SK-N-SH (cell line): ENCODE measurements around the gene DNAH11. TPM values are rescaled to one million over a fixed set of nuclear protein-coding genes. Genes with fewer than 3 reads are reported as not detected.

Experiments used
- CTCF ChIA-PET: fragments of 300-600, 350-600 bp; formaldehyde crosslinking; extraction: SDS; loops from one replicate; lab custom pipeline; 2021; lab: Yijun Ruan, JAX
- POLR2A ChIA-PET: fragments of 350-600 bp; sonication (Branson Sonifier 250); formaldehyde crosslinking; extraction: SDS; loops from one replicate; lab custom pipeline; 2020; ENCODE audit warnings: antibody characterized with exemption, inconsistent platforms; lab: Yijun Ruan, JAX
- DNase-seq: peaks from one replicate; pipeline ENCODE4 v3.0.0; 2012
- H2AFZ ChIP-seq: fragments of 200-600 bp; sonication (generic); 2 replicates; pipeline ENCODE4 v1.8.1; 2016; ENCODE audit warnings: antibody characterized with exemption, mild to moderate bottlenecking, low read depth
- H3F3A ChIP-seq: fragments of 200-600 bp; sonication (generic); replicated peaks from 2 replicates; pipeline ENCODE3; 2016; ENCODE audit warnings: antibody characterized with exemption, mild to moderate bottlenecking; ENCODE audit not compliant: insufficient read depth
- H3K27ac ChIP-seq, 2 experiments: fragments of 200-500 bp in 1 of 2; fragments of 200-600 bp in 1 of 2; sonication (Bioruptor generic) in 1 of 2; sonication (generic), shearing (Covaris generic) in 1 of 2; 2 replicates each; pipeline versions ENCODE4 v1.5.1 to v1.6.1; 2014 to 2016; ENCODE audit warnings: low read depth in 2 of 2, inconsistent platforms in 1 of 2, low read length in 1 of 2, mild to moderate bottlenecking in 1 of 2, mixed read lengths in 1 of 2
- H3K27me3 ChIP-seq: fragments of 200-600 bp; sonication (generic), shearing (Covaris generic); 2 replicates; pipeline ENCODE4 v1.6.1; 2016; ENCODE audit warnings: mixed run types; ENCODE audit not compliant: insufficient read depth
- H3K36me3 ChIP-seq, 2 experiments: fragments of 200-500 bp in 1 of 2; fragments of 200-600 bp in 1 of 2; sonication (Bioruptor generic) in 1 of 2; sonication (generic) in 1 of 2; replicated peaks in 1 of 2; 2 replicates each; pipeline versions ENCODE3 to v1.5.1; 2014 to 2016; ENCODE audit warnings: low read length in 1 of 2, mild to moderate bottlenecking in 1 of 2; ENCODE audit not compliant: insufficient read depth in 2 of 2, control insufficient read depth in 1 of 2
- H3K4me1 ChIP-seq, 2 experiments: fragments of 200-500 bp in 1 of 2; fragments of 200-600 bp in 1 of 2; sonication (Bioruptor generic) in 1 of 2; sonication (generic), shearing (Covaris generic) in 1 of 2; 2 replicates each; pipeline versions ENCODE4 v1.5.1 to v1.6.1; 2014 to 2016; ENCODE audit warnings: low read depth in 1 of 2, low read length in 1 of 2, mixed run types in 1 of 2; ENCODE audit not compliant: insufficient read depth in 2 of 2, control insufficient read depth in 1 of 2
- H3K4me2 ChIP-seq: fragments of 200-600 bp; sonication (generic), shearing (Covaris generic); 2 replicates; pipeline ENCODE4 v1.6.1; 2017; ENCODE audit warnings: mixed run types
- H3K4me3 ChIP-seq, 2 experiments: fragments of 200-500 bp in 1 of 2; fragments of 200-600 bp in 1 of 2; sonication (Bioruptor generic) in 1 of 2; sonication (generic), shearing (Covaris generic) in 1 of 2; 2 replicates each; pipeline versions ENCODE4 v1.5.1 to v1.8.1; 2014 to 2016; ENCODE audit warnings: low read depth in 2 of 2, inconsistent platforms in 1 of 2, low read length in 1 of 2, mild to moderate bottlenecking in 1 of 2, mixed read lengths in 1 of 2, moderate library complexity in 1 of 2
- H3K79me2 ChIP-seq: fragments of 200-600 bp; sonication (generic); 2 replicates; pipeline ENCODE4 v1.8.1; 2017; ENCODE audit warnings: mild to moderate bottlenecking; ENCODE audit not compliant: insufficient read depth
- H3K9ac ChIP-seq: fragments of 200-600 bp; sonication (generic); 2 replicates; pipeline ENCODE4 v1.6.1; 2017; ENCODE audit warnings: mixed run types
- H3K9me2 ChIP-seq: fragments of 200-600 bp; sonication (generic); 2 replicates; pipeline ENCODE4 v1.6.1; 2017; ENCODE audit warnings: mixed run types
- H3K9me3 ChIP-seq: fragments of 200-600 bp; sonication (generic); 2 replicates; pipeline ENCODE4 v1.6.1; 2017; ENCODE audit warnings: mixed run types, mild to moderate bottlenecking, moderate library complexity
- H4K20me1 ChIP-seq: fragments of 200-600 bp; sonication (generic); 2 replicates; pipeline ENCODE4 v1.6.1; 2017; ENCODE audit warnings: mild to moderate bottlenecking, mixed run types; ENCODE audit not compliant: insufficient read depth
- MEF2A ChIP-seq: IDR thresholded peaks from 2 replicates; pipeline ENCODE4 v1.4.0; 2012; ENCODE audit warnings: low read depth, borderline replicate concordance
- RXRA ChIP-seq: IDR thresholded peaks from 2 replicates; pipeline ENCODE4 v1.4.0; 2012; ENCODE audit warnings: low read depth, mild to moderate bottlenecking, borderline replicate concordance
- SIN3A ChIP-seq: IDR thresholded peaks from 2 replicates; pipeline ENCODE4 v1.6.1; 2012; ENCODE audit warnings: low read depth, mild to moderate bottlenecking, low read length, moderate library complexity, borderline replicate concordance
- USF1 ChIP-seq: IDR thresholded peaks from 2 replicates; pipeline ENCODE4 v1.4.0; 2012; ENCODE audit warnings: low read depth, borderline replicate concordance
- WGBS: methylation state at CpG from one replicate; pipeline ENCODE4 v1.1.6; 2017; ENCODE audit warnings: low lambda C conversion rate; 5-methylcytosine and 5-hydroxymethylcytosine counted together
- polyA plus RNA-seq, 3 experiments: library from polyadenylated mRNA; depleted of rRNA; stranded (reverse); fragments of >200 nt; gene quantifications; 2 replicates each; pipeline ENCODE4 v1.2.3, GENCODE V29; 2012

The DNAH11 gene
- polyA plus RNA-seq, 1 of the 3 experiments (the other 2 are of a cell fraction) = 0.77 TPM

GRCh38 chr7:21948887-21949540 is 406.2 kb downstream of the DNAH11 start:
- Histone ChIP-seq H3K9ac (no peak overlapping the region), H3K27ac (no peak overlapping the region), H3K9me3 (no peaks in the 10 kb centered on the region), H3K4me1 (peaks cover 0 to 6% of the 10 kb centered on the region in 2 experiments; a peak in 1 of 4 replicates), H3K4me2 (no peak overlapping the region), H3K27me3 (peaks cover 5% of the 10 kb centered on the region), H2AFZ (no peak overlapping the region), H3K4me3 (no peak overlapping the region), H3K9me2 (no peaks in the 10 kb centered on the region), H3K36me3 (no peaks in the 10 kb centered on the region), H4K20me1 (no peaks in the 10 kb centered on the region), H3F3A (no peaks in the 10 kb centered on the region), H3K79me2 (no peaks in the 10 kb centered on the region)
- no peak for TF ChIP-seq RXRA
- TF ChIP-seq MEF2A = no peak
- no peak for TF ChIP-seq USF1
- no peak for TF ChIP-seq SIN3A
- CTCF ChIA-PET = interaction anchor here (0.6 to 1.0 kb wide), 2 partner anchors 52 to 114 kb away, joined by 3 read pairs; no protein-coding TSS in a partner anchor
- no peak for DNase-seq
- POLR2A ChIA-PET = no interaction called here
- WGBS = 35% methylated on average over 8 of the region's 8 CpGs

Other genes starting within 250 kb of the DNAH11 start
- 1.1 and 1.5 TPM in 2 replicates for gene SP4, start 115.0 kb upstream of the DNAH11 start, polyA plus RNA-seq (2012; rRNA removed)